ENCODE measurements around the gene SBK2. TPM values are rescaled to one million over a fixed set of nuclear protein-coding genes. Genes with fewer than 3 reads are reported as not detected.

The SBK2 gene
- total RNA-seq, 1 donor from 2014 or later, result not detected

- Histone ChIP-seq H3K36me3 (ENCODE audit: control insufficient read depth, insufficient read depth, low read length) (no peaks in the 10 kb centered on the region), H3K4me3 (ENCODE audit: low read depth, low read length) (no peak overlapping the region), H3K27me3 (ENCODE audit: control insufficient read depth, insufficient read depth, low read length) (no peaks in the 10 kb centered on the region)
- peak; percentile 98 for FAIRE-seq
- no peak for DNase-seq (ENCODE audit: low read depth)
- TF ChIP-seq CTCF (IDR thresholded peaks at IDR 0.05; ENCODE audit: insufficient read depth, low read length, severe bottlenecking), result no peak
These were observed 9.5 kb downstream of the SBK2 start for GRCh38 chr19:55527197-55528029.

GRCh38 chr19:55526216-55527196 is 10.4 kb downstream of the SBK2 start:
- Histone ChIP-seq H3K27me3 (ENCODE audit: control insufficient read depth, insufficient read depth, low read length) (no peaks in the 10 kb centered on the region), H3K36me3 (ENCODE audit: control insufficient read depth, insufficient read depth, low read length) (no peaks in the 10 kb centered on the region), H3K4me3 (ENCODE audit: low read depth, low read length) (no peak overlapping the region)
- DNase-seq (ENCODE audit: low read depth) (peak; percentile 35), FAIRE-seq (peak; percentile 95)
- no peak for TF ChIP-seq CTCF (IDR thresholded peaks at IDR 0.05; ENCODE audit: insufficient read depth, low read length, severe bottlenecking)

GRCh38 chr19:55525289-55526101 is 11.4 kb downstream of the SBK2 start:
- no peak for FAIRE-seq
- Histone ChIP-seq H3K27me3 (ENCODE audit: control insufficient read depth, insufficient read depth, low read length) (no peaks in the 10 kb centered on the region), H3K4me3 (ENCODE audit: low read depth, low read length) (no peak overlapping the region), H3K36me3 (ENCODE audit: control insufficient read depth, insufficient read depth, low read length) (no peaks in the 10 kb centered on the region)
- no peak for TF ChIP-seq CTCF (IDR thresholded peaks at IDR 0.05; ENCODE audit: insufficient read depth, low read length, severe bottlenecking)
- no peak for DNase-seq (ENCODE audit: low read depth)

- no peaks in the 10 kb centered on the region for H3K27me3 ChIP-seq (ENCODE audit: control insufficient read depth, insufficient read depth, low read length)
- H3K36me3 ChIP-seq (ENCODE audit: control insufficient read depth, insufficient read depth, low read length), result no peaks in the 10 kb centered on the region
- no peak for TF ChIP-seq CTCF (IDR thresholded peaks at IDR 0.05; ENCODE audit: insufficient read depth, low read length, severe bottlenecking)
- H3K4me3 ChIP-seq (ENCODE audit: low read depth, low read length), result no peak overlapping the region
- no peak for FAIRE-seq
- no peak for DNase-seq (ENCODE audit: low read depth)
These were observed 16.1 kb downstream of the SBK2 start for GRCh38 chr19:55520691-55521292.

Data from bronchial epithelial cell (primary cell).